GM18951 (cell line): Measurements from ENCODE around the gene LTBP3.

Source experiments
- POLR2A ChIP-seq: IDR thresholded peaks from 4 replicates; pipeline ENCODE4 v1.6.1; 2011; ENCODE audit warnings: mild to moderate bottlenecking; ENCODE audit not compliant: insufficient read length, insufficient read depth; ENCODE audit errors: extremely low read depth
- in situ Hi-C: fragments of 300-500 bp; cut with MboI; formaldehyde crosslinking; loops from one replicate; pipeline ENCODE4 v1.12.0; 2022; ENCODE audit warnings: low sequenced_read_pairs, mixed read lengths, inconsistent platforms; ENCODE audit not compliant: unreplicated experiment

Gene LTBP3

DNA sequence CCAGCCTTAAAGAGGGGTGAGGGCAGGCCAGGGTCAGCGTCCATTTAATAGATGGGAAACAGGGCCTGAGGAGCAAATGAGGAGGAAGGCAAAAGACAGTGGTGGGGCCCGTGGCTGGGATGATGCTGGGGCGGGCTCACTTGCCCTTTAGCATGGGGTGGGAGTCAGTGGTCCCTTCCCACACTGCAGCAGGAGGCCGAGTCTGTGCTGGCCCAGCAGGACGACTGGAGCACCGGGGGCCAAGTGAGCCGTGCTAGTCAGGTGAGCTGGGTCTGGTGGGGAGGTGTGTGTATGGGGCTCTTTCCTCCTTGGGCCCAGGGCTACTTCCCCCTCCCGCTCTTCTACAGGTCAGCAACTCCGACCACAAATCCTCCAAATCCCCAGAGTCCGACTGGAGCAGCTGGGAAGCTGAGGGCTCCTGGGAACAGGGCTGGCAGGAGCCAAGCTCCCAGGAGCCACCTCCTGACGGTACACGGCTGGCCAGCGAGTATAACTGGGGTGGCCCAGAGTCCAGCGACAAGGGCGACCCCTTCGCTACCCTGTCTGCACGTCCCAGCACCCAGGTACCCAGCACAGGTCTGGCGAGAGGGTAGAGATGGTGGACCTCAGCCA, 20.4 kb downstream of the LTBP3 start:
- no peak for TF ChIP-seq POLR2A
- in situ Hi-C loops, result no loop called here

DNA sequence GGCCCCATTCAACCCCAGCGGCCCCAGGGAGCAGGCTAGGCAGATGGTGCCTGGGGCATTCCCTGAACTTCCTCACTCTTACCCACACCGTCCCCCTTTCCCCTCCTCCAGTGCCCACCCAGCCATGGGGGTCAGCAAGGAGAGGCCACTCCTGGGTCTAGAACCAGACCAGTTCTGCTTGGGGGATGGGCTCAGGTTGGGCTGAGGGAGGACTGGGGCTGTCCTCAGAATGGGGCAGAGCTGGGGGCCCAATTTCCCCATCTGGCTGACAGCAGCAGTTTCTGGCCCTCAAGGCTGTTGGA, 20.9 kb downstream of the LTBP3 start:
- in situ Hi-C loops, result no loop called here
- no peak for TF ChIP-seq POLR2A

DNA sequence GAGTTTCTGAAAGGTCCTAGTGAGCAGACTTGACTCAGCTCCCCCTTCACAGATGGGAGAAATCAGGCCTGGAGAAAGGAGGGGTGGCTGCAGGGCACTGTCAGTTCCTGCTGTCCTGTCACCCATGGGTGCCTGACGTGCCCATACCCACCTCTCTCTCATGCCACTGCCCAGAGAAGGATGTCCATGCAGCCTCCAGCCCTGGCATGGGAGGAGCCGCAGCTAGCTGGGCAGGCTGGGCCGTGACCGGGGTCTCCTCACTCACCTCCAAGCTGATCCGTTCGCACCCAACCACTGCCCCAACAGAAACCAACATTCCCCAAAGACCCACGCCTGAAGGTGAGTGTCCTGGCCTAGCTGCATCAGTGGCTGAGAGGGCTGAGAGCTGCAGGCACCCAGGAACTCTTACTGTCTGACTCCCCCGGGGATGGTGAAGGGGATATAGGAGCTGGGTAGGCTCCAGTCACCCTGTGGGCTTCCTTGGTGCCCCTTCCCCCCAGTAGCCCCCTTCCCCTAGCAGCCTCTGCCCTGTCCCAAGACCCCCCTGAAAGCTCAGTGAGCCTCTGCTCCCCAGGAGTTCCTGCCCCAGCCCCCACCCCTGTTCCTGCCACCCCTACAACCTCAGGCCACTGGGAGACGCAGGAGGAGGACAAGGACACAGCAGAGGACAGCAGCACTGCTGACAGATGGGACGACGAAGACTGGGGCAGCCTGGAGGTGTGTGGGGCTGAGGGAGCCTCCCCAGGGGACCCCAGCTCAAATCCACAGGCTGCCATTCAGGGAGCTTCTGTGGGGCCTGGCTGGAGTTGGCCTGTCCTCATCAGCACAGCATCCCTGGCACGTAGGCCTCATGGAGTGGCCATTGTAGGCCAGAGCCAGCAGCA, 21.5 kb downstream of the LTBP3 start:
- in situ Hi-C loops, result no loop called here
- TF ChIP-seq POLR2A, result no peak

DNA sequence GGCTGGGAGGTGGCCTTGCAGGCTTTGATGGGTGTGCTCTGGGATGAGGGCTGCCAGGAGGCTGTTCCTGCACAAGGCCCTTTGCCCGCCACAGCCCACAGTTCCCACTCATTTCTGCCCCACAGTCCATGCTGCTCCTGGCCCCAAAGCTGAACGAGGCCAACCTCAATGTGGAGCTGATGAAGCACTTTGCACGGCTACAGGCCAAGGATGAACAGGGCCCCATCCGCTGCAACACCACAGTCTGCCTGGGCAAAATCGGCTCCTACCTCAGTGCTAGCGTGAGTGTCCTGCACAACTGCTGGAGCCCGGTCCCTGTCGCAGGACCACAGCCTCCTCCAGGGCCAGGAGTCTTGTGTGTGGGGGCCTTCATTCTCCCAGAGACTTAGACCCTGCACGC, 23.1 kb downstream of the LTBP3 start:
- in situ Hi-C loops, result no loop called here
- no peak for TF ChIP-seq POLR2A

DNA sequence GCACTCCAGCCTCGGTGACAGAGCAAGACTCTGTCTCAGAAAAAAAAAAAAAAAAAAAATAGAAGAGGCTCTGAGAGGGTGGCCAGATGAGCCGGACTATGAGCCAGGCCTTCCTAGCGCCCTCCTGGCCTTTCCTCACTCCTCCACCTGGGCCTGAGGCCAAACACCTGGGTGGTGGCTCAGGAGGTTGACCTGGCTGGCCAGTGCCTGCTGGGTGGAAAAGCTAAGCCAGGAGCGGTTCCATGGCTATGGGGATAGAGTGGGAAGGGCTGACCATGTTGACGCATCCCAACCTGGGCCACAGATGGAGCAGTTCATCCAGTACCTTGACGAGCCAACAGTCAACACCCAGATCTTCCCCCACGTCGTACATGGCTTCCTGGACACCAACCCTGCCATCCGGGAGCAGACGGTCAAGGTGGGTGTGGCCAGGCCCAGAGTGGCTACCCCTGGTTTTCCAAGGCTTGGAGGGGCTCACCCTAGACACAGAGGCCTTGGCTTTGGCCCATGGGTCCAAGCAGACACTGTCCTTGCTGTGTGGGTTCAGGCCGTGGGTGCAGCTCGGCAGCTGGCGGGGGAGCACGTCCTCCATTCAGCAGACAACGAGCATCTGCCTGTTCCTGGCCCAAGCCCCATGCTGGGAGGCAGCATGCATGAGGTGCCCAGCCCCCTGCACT, 25.6 kb downstream of the LTBP3 start:
- in situ Hi-C loops, result no loop called here
- no peak for TF ChIP-seq POLR2A

DNA sequence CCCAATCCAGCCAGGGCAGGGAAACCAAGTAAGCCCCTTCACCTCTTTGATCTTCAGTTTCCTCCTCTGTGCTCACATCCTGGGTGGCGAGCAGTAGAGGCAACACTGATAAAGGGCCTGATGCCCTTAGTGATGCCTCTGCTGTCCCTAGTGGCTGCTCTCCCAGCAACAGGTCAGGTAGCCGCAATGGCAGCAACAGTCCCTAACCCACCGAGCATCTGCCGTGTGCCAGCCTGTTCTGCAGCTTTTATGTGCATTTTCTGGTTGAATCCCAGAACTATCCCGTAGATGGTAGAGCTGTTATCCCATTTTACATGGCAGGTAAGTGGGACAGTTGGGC, 28.0 kb downstream of the LTBP3 start:
- in situ Hi-C loops, result no loop called here
- TF ChIP-seq POLR2A, result no peak

DNA sequence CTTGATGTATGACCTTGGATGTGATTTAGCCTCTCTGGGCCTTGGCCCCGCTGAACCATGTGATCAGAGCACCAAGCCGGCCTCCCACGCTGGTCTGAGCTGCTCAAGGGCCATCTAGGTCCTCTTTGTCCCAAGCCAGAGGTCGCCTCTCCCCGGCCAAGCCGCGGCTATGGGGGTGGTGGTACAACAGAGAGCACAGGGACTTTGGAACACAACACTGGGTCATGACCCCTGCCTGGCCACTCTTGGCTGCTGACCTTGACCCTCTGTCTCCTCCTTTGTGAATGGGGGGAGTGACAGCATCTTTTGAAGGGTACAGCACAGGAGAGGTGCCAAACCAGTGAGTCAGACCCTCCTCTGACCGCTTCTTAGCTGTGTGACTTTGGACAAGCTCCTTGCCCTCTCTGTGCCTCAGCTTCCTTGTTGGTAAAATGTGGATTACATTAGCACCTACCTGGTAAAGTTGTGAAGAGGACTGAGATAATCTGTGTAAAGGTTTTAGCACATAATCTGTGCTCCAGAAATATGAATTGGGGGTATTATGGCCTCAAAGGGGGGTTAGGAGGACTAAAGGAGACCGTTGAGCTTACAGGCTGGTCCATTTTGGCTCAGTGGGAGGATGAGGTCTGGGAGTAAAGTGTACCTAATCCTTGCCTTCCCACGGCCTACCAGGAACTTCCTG, 28.5 kb downstream of the LTBP3 start:
- TF ChIP-seq POLR2A, result no peak
- in situ Hi-C loops, result no loop called here

DNA sequence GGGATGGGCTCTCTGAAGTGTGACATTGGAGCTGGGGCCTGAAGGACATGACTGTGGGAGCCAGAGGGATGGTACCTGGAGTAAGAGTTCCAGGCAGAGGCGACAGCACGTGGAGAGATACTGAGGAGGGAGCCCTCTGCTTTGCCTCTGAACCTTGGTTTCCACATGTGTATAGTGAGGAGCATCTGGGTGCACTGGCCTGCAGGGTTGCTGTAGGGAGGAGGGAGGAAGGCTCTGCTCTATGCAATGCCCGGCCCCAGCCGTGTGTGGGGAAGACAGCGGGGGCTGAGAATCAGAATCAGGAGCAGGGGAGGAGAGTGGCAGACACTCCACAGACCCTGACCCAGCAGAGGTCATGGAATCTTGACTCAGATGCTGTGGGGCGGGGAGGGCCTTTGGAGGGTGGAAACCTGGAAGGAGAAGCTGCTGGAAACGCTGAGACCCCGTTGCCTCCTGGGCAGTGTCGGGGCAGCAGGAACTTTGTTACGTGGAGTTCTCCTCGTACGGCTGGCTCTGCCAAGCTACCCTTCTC, 29.3 kb downstream of the LTBP3 start:
- in situ Hi-C loops, result no loop called here
- TF ChIP-seq POLR2A, result no peak

DNA sequence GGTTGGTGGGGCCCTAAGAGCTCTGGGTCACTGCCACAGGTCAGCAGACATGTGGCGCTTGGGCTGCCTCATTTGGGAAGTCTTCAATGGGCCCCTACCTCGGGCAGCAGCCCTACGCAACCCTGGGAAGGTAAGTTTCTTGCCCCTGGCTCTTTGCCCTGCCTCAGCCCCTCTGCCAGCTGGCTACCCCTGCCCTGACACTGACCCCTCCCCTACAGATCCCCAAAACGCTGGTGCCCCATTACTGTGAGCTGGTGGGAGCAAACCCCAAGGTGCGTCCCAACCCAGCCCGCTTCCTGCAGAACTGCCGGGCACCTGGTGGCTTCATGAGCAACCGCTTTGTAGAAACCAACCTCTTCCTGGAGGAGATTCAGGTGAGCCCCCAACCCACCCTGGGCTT, 31.4 kb downstream of the LTBP3 start:
- in situ Hi-C loops, result no loop called here
- TF ChIP-seq POLR2A, result no peak

DNA sequence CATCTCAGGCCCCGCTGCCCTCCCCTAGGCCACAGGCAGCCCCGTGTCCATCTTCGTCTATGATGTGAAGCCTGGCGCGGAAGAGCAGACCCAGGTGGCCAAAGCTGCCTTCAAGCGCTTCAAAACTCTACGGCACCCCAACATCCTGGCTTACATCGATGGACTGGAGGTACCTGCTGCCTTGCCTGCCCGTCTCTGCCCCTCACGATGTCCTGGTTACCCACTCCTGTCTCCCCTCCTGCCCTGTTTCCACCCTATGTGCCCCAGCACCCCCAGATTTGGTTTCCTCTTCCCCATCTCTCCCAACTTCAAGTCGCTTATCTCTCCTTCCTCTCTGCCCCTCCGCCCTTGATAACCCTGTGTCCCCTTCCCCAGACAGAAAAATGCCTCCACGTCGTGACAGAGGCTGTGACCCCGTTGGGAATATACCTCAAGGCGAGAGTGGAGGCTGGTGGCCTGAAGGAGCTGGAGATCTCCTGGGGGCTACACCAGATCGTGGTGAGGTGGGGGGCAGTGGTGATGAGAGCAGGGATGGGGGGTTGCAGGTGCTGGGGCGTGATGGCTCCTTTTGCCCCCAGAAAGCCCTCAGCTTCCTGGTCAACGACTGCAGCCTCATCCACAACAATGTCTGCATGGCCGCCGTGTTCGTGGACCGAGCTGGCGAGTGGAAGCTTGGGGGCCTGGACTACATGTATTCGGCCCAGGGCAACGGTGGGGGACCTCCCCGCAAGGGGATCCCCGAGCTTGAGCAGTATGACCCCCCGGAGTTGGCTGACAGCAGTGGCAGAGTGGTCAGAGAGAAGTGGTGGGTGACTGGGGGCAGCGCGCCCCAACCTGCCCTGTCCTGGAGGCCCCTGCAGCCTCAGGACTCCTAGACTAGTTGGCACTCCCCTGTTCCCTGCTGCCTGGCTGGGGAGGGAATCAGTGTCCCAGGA, 32.3 kb downstream of the LTBP3 start:
- no peak for TF ChIP-seq POLR2A
- in situ Hi-C loops, result no loop called here

DNA sequence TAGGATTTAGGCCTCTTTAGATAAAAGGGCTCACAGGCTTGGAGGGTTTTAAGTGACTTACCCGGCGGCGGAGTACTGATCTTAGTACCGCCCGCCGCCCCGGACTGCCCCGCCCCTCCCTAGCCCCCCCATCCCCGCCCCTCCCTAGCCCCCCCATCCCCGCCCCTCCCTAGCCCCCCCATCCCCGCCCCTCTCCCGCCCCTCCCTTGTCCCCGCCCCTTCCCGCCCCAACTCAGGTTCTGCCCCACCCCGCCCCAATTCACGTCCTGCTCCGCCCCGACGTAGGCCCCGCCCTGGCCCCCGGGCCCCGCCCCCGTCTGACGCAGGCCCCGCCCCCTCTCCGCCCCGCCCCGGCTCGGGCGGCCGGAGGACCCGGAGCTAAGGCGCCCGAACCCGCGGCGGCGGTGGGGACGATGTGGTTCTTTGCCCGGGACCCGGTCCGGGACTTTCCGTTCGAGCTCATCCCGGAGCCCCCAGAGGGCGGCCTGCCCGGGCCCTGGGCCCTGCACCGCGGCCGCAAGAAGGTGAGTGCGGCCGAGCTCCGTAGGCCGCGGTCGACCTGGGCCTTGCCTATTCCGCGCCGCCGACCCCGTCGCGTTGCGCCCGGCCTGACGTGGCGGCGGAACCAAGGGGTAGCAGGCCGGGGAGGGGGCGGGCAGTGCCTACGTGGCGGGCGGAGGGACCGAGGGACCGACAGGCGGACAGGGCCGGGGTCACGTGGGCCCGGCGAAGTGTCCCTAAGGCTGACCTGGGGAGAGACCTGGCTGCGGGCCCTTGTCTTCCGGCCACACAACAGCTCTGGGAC, 33.2 kb downstream of the LTBP3 start, which contains the start of gene SCYL1:
SCYL1 (plus strand) TSS at position 343 of the 805 bp plus-strand sequence; CDS start at position 414, 71 bp downstream.
- TF ChIP-seq POLR2A, result peak; percentile 66
- in situ Hi-C loops, result no loop called here
